Erythroblast (primary cell): Measurements from ENCODE around the gene UBE3D.

Experiments used
- GATA1 ChIP-seq: IDR thresholded peaks from 2 replicates; pipeline ENCODE4 v1.6.1; 2011; ENCODE audit warnings: low read depth, mild to moderate bottlenecking, control low read depth, low read length, moderate library complexity
- POLR2A ChIP-seq: IDR thresholded peaks from 2 replicates; pipeline ENCODE4 v1.6.1; 2011; ENCODE audit warnings: mild to moderate bottlenecking, low read length

DNA sequence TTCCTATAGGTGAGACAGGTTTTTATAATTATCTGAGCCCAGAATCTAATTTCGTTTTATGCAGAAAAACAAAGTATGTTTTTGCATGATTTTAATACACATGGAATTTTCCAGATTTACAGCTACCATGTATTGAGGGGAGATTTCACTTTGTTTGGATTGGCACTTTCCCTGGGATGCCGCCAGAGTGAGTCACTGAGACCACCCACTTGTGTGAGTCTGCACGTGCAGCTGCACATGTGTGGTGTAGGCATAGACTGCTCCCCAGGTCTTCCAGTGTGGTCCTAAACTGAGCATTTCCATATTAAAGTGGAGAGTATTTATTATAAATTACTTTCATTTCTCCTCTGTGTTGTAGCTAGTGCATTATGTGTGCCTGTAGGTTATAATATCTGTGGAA is 186.8 kb downstream of the UBE3D start:
- no peak for TF ChIP-seq POLR2A
- TF ChIP-seq GATA1 = no peak
